TTC549 (cell line): Measurements from ENCODE around the gene ROMO1.

ENCODE experiments used
- FAIRE-seq: peaks from 2 replicates; lab custom pipeline; 2012; peaks lifted over from hg19 to GRCh38; lab: Jason Lieb, UNC

The ROMO1 gene

GRCh38 chr20:35699127-35699956 is at the start of gene ROMO1, which contains the start of gene NFS1:
TSS of gene ROMO1 (plus strand) at chr20:35699405. CDS start at chr20:35699633, 228 bp downstream.
TSS of gene NFS1 (minus strand) at chr20:35699352. CDS start at chr20:35699288, 64 bp downstream.
- no peak for FAIRE-seq

DNA sequence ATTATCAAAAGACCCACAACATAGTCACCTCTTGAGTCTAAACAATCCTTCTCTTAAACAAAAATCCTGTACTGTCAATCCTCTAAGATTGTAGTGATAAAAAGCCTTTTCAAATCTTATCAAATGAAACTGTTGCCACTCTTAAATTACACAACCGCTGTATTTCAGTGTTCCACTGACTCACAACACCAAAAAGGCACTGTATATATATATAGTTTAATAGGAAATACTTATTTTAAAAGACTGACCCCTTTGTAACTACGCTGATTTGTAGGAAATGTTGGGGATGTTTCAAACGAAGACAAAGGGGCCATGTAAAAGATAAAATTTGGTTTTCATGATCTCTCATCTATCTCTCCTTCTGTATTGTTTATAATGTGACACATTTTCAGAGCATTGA is 48.6 kb upstream of the ROMO1 start:
- no peak for FAIRE-seq

DNA sequence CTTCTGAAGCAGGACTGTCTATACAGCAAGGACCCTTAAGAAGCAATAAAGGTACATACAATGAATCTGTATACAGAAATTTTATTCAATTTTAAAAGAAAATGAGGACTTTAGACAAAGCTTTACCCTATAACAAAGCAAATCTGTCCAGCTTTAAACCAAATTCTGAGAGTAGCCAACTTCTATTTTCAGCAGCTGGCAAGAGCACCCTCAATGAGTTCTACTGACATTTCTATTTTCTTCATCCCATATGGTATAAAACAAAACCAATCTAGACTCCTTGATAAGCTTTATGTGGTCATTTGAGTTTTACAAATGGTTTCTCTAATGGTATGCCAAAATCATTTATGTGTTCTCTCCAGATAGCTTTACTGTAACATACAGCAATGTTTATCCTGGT is 47.2 kb upstream of the ROMO1 start:
- no peak for FAIRE-seq

DNA sequence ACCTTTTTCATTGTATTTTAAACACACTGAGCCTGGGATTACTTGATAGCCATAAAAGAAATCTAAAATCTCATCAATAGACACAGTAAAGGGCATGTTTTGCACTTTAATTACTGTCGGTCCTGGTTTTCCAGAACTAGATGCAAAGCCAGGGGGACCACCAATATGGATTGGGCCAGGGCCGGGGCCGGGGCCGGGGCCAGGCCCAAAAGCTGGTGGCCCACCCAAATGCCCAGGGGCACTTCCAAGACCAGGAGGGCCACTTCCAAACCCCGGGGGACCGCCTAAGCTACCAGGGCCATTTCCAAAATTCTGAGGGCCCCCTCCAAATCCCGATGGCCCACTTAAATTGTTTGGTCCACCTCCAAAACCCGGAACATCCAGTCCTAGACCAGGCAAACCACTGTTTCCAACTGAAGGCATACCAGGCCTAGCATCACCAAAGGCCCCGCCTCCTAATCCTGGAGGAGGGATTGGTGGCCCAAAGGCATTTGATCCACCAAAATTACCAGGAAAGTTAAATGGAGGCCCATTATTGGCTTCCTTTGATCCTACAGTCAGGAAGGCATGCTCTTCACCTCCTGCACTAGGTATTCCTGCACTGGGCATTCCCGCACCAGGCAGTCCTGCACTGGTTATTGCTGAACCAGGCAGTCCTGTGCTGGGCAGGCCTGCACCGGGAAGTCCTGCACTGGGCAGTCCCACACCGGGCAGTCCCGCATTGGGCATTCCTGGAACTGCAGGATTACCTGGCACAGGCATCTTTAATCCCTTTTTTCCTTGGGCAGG is 46.4 kb upstream of the ROMO1 start:
- no peak for FAIRE-seq

GRCh38 chr20:35653430-35653734 is 45.8 kb upstream of the ROMO1 start:
- FAIRE-seq, result no peak

- FAIRE-seq, result no peak
These were observed 45.3 kb upstream of the ROMO1 start for GRCh38 chr20:35653893-35654292.

DNA sequence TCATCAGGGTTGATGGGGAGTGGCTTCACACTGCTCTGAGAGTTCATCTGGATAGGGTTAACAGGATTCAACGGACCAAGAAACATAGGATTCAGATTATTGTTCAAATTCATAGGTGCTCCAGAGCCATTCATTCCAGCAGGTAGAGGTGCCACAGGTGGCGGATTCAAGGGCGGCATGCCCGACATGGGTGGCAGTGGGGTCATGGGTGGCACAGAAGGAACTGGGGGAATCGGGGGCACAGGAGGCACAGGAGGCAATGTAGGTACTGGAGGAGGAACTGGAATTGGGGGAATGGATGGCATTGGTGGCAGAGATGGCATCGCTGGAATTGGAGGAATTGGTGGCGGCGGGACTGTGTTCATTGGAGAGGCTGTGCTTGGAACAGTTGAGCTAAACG is 44.8 kb upstream of the ROMO1 start:
- FAIRE-seq, result no peak

DNA sequence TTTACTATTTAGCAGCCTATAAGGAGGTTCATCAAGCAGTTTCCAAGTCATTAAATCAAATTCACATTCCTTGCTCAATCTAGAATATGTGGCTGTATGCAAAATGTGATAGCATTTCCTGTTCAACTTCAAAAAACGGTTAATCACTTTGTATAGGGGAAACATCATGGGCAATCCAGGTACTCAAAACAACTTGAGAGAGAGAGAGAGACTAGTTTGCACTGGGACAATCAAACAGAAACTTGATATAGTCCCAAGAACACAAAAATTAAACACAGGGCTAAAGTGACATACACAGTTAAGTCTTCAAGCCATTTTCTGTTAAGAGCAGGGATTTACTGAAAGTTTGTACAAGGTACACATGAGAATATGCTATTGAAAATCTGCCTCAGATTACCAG is 41.9 kb upstream of the ROMO1 start:
- FAIRE-seq, result no peak

- FAIRE-seq, result no peak
These were observed 38.9 kb upstream of the ROMO1 start for GRCh38 chr20:35660122-35660937.

- FAIRE-seq, result no peak
These were observed 38.2 kb upstream of the ROMO1 start for GRCh38 chr20:35661053-35661452.

- no peak for FAIRE-seq
These were observed 37.3 kb upstream of the ROMO1 start for GRCh38 chr20:35661908-35662307.

DNA sequence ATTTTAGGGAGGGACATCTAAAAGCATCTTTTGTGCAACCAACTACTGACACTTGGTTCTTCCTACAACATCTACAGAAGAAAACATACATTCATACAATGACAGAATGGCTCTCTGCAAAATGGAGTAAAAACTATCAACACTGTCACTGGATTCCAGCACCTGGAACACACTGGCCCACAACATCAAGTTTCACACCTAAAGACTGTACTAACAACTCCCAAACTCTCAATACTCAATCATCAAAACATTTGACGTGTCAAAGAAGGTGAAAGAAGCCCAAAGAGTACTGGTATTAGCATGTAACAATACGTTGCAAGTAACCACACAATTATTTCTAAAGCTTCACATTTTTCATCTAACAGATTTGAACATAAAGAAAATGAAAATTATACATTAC is 36.7 kb upstream of the ROMO1 start:
- FAIRE-seq, result no peak

GRCh38 chr20:35663516-35664465 is 35.4 kb upstream of the ROMO1 start:
- FAIRE-seq, result no peak

GRCh38 chr20:35664466-35665206 is 34.6 kb upstream of the ROMO1 start, which contains the start of the genes CPNE1 and RBM12:
TSS of gene CPNE1 (minus strand) at chr20:35664900. CDS start at chr20:35632923, 31,977 bp downstream.
TSS of gene RBM12 (minus strand) at chr20:35664900. CDS start at chr20:35655322, 9,578 bp downstream.
- no peak for FAIRE-seq

GRCh38 chr20:35665949-35666288 is 33.3 kb upstream of the ROMO1 start:
- FAIRE-seq, result no peak

DNA sequence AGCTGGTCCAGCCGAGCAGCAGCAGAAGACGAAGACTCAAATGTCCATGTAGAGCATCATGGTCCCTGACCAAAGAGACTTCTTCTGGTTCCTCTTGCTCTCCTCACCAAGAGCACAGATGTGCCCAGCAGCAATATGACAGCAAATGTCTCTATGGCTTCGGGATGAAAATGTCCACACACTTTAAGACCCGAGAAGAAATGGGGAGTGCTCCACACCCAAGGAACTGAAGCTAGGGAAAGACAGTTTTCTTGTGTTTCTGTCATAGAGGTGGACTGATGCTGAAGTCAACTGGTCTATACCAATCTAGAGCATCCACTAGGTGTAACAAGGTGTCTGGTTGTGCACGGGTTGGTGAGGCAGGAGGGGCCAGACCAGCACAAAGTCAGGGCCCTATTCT is 30.0 kb upstream of the ROMO1 start:
- no peak for FAIRE-seq

GRCh38 chr20:35669681-35670080 is 29.5 kb upstream of the ROMO1 start:
- FAIRE-seq, result no peak

DNA sequence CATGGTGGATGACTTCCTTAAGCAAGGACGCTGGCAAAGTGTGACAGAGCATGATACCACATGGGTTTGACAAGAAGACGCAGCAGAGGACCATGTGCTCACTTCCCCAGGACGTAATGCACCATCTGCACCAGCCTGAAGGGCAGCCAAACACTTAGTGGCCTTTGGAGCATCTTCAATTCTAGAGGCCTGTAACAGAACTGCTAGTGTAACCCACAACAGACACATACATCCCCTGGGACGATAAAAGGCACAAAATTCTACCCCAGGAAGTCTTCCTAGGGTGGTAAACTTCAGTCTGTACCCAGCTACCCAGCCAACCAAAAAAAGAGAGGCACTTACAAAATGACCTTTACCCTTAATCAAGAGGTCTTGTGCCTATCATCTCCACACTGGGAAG is 25.3 kb upstream of the ROMO1 start:
- no peak for FAIRE-seq

GRCh38 chr20:35674921-35675320 is 24.3 kb upstream of the ROMO1 start:
- no peak for FAIRE-seq

DNA sequence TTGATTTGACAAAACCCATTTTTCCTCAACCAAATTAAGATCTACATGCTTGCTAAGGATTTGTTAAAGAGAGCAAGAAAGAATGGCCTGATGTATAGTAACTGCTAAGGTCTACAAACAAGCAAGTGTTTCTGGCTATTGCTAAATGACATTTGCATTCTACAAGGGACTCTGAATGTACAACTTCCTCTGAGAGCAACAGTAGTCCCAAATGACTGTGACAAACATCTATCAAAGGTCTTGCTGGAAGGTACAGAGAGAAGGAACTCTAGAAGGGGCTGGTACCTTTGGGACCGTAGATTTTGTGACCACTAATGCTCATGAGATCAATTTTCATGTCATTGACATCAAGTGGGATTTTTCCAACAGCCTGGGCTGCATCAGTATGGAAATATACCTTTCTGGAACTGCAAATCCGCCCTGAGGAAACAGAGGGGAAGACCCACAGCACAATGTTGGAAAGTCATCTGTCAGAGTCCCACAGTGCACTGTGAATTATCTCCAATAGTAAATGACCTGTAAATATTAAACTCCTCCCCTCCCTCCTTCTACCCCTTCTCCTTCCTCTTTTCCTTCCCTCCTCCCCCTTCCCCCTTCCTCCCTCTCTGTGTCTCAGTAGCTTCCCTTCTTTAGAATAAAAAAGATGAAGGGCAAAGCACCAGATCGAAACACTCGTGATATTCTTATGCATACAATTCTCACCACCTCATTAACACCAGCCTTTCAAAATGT is 18.6 kb upstream of the ROMO1 start:
- FAIRE-seq, result no peak
